Activated CD8-positive, alpha-beta memory T cell treated with anti-CD3 and anti-CD28 coated beads for 4 hours (primary cell): ENCODE measurements around the gene ALK.

Source experiments
- DNase-seq, 2 donors: peaks; one replicate each; pipeline ENCODE4 v3.0.0-alpha.2; 2020; ENCODE audit warnings: low read depth in 2 of 2

The ALK gene

DNA sequence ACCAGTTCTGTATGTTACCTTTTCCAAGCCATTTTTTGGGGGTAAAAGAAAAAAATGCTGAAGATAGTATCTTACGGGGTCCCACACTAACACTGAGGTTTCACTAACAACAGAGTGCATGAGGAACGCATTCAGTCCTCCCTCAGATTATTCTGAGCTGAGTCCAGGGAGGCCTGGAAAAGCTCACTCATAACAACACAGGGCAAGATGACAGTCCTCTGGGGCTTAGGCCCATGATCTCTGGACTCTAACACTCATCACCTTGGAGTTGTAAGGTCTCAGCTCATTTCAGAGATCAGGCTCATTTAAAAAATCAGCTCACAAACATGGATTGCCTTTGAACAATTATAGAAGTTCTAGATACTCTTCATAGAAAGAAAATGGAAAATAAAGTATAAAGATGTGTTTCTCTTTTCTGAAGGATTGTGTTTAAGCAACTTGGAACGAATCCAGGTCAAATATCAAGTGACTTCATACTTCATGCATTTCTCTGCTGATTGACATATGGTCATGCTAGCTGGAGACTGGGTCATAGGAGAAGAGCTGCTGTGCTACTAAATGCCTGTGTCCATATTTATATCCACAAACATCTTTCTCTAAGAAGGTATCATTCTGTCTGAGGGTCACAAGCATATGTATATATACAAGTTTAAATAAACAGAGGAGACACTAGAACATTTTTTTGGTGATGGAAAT lies 265.8 kb downstream of the ALK start:
- DNase-seq, result no peak

DNA sequence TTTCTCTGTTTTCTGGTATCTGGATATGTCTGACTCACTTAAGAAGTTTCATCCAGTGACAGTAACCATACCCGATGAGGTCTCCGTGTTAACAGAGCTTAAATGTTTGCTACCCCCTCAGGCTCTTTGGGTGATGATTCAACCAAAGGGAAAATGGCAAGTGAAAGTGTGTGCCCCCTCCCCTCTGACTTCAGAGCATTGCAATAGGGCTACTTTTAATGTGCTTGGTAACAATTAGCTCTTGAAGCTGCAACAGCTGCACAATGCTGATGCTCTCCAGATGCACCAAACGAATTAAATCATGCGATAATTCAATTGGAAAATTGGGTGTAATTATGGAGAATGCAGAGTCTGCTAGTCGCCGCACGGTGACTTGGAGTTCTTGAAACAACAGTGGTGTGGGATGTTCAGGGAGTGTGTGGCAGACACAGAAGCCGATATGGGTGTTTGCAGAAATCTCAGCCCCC lies 270.7 kb downstream of the ALK start:
- DNase-seq, result no peak

DNA sequence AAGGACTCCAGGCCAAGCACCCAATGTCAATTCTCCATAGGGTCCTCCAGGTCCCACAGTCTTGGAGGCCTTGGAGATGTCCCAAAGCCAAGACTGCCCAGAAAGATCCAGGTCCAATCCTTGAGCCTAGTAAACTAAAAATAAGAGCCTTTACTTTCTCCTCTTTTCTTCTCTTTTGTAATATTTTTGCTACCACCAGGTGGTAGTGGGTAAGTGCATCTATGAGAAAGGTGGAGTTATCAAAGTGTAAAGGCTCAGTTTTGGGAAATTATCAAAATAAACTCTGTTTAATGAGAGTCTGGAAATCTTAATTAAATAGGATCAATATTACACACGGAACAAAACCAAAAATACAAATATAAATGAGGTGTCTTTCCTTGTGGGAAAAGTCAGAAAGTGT lies 276.4 kb downstream of the ALK start:
- no peak for DNase-seq

DNA sequence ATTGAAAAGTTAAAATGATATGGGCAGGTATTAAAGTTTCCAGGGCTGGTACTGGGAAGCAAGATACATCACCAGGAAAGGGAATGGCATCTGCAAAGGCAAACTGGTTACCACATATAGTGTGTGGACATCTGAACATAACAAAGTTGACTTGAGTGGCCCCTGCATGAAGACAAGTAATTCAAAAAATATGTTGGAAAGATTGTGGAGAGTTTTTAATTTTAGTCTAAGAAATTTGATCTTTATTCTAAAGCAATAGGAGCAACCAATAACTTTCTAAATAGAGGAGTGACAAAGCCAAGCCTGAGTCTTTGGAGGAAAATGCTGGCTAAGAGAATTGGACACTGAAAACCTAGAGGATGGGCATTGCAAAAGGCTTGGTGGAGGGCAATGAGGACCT lies 278.2 kb downstream of the ALK start:
- DNase-seq, result no peak

DNA sequence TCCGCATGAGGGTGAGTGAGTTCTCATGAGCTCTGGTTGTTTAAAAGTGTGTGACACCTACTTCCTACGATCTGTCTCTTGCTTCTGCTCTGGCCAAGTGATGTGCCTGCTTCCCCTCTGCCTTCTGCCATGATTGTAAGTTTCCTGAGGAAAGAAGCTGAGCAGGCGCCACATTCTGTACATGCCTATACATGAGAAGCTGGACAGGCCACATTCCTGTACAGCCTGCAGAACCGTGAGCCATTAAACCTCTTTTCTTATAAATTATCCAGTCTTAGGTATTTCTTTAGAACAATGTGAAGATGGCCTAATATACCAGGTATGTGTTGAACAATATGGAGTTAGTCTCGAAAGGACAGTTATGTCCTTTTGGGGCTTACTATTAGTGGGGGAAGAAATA lies 281.0 kb downstream of the ALK start:
- no peak for DNase-seq

DNA sequence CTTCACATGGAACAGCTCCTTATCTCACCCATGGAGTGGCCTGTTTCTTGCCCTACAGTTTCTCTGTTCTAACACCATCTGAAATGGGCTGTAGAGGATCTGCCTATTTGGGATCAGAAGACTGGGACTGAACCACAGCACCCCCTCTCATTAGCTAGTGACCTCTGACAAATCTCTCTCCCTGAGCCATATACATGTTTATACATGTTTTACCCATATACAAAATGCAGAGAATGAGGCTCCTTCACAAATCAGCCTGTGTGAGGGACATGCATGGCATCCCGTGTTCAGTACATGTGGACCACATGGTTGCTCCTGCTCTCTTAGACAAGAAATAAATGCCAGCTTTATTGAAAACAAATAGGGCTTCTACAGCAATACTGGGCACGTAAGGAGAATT lies 282.7 kb downstream of the ALK start:
- DNase-seq, result no peak

DNA sequence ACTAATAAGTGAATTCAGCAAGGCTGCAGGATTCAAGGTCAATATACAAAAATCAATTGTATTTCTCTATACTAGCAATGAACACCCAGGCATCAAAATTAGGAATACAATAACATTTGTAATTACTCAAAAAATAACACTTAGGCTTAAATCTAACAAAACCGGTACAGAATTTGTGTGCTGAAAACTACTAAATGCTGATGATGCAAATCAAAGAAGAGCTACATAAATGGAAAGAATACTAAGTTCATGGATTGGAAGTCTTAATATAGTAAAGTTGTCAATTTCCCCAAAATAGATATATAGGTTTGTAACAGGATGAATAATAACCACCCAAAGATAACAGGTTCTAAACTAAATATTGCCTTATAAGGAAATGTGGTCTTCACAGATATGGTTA lies 286.5 kb downstream of the ALK start:
- no peak for DNase-seq

DNA sequence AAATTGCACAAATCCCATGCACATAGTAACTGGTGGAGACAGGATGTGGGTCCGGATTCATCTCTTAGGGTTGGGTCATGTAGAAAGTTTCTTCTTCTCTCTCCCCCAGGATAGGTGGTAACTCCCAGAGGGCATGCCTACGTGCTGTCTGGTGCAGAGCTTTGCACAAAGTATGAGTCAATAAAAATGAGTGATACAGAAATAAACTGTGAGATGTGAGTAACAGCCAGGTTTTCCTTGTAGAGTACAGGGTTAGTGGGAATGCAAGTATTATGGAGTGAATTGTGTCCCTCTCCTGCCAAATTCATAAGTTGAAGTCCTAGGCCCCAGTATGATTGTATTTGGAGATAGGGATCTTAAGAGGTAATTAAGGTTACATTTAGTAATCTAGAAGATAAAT lies 289.4 kb downstream of the ALK start:
- no peak for DNase-seq

DNA sequence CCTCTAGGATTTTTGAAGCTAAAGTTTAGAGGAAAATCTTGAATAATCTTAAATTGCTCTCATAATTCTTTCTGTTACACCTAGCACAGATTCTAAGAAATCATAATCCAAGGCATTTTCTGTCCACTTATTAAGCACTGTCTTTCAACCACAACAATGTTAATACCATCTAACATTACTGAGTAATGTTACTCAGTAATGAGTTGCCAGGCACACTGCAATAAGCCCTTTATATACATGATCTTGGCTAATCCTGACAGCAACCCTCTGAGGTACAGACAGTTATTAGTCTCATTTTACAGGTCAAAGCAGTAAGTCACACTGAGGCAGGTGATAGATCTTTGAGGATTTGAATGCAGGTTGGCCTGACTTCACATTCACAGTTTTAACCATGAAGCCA lies 291.9 kb downstream of the ALK start:
- DNase-seq, result no peak

DNA sequence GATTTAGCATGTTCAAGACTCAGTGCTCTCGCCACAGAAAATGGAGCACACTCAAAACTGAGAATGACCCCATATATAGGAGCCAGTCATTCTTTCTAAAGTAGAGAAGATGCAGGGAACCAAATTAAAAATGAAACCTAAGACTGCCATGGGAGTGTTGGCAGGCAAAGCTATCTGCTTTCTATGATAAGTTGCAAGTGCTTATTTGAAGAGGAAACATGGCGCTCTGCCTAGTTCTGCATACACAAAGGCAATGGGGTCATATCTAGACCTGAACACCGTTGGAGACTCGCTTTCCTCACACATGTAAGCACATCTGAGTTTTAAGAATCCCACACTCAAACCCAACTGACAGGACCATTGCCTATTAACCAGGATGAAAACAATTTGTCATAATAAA lies 292.5 kb downstream of the ALK start:
- no peak for DNase-seq

DNA sequence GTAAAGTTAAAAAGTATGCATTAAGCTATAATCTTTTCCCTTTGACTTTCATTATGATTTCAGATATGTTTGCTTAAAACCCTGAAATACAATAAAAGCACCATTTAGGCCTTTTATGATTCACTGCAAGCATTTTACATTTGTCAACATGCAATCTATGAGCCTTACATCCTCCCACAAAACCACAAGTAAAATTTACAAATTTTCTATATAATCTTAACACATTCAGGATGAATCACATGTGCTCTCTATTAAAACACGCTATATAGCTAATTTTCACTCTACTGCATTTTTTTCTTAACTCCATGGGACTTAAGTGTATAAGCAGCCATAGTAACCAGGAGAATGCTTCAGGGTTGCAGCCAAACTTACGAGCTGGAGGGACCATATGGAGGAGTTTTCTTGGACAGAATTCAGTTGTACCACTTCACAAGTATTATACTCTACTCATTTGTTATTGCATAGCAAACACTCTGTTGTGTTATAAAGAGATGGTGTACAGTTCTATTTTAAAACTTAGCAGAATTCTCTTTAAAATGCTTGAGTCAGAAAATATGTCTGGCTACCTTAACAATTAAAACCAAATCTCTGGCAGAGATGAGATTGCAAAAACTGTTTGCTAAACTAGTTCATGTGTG lies 293.2 kb downstream of the ALK start:
- no peak for DNase-seq

DNA sequence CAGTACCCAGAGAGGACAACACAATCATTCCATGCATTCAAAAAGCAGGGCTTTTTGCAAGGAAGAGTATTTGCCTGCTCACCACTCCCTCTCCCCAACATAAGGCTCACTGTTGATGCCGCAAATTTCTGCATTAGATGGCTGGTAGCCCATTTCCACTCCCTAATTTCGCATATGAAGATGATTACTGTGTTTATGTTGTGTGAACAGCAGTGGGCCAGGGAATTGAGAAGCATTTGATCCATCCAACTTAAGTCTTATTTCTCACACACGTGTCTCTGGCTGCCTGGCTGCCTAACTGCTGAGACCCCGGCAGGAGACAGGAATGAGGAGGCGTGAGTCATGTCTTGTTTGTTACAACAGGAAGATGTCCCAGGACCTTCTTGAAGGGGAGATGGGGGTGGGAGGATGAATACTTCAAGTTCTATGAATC lies 294.1 kb downstream of the ALK start:
- DNase-seq, result no peak

DNA sequence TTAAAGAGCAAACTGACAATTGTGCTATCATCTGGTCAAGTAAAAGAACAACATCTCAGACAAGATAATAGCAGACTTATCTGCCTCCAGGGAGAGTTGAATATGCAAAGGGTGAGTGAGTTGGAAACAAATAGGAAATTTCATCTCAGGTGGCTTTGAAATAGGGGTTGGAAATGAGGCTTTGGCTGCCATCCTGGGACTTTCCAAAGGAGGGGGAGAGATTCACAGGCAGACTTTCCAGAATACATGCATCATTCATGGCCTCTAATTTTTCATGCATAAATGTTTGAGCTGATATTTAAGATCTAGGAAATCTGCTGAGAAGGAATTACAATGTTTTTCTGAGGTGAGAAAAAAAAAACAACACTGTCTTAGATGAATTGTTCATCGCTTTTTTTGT lies 300.5 kb downstream of the ALK start:
- no peak for DNase-seq

DNA sequence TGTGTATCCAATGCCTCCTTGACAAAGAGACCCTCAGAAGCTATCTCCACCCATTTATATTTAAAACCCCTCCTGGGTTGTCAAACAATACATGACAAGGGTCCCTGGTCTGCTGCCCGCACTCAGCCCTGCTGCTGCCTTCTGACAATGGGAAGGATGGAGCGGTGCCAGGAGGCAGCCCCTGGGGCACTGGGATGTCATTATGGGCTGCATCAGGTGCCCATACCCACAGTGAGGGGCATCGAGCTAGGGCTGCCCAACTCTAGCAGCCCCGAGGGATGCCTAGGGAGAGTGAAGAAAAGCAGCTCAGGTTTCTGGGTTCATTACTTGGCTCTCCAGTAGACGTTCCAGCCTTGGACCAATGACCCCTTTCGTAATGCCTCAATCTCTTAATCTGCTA lies 301.7 kb downstream of the ALK start:
- DNase-seq, result no peak

DNA sequence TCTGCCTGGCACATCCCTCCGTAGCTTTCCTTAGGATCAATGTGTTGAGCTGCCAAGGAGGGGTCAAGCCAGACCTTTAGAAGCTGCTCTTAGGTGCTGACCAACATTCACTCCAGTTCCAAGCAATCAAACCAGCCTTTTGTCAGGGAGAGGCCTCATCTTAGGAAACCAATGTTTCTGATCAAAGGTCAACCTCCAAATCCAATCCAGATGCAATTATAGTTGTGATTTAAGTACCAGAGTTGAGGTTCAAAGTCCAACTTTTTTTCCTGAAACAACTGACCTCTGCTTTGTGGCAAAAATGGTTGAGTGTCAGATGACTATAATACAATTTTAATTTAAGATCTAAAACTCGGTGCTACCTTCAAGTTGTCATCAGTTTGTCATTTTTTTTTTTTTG lies 303.4 kb downstream of the ALK start:
- DNase-seq, result no peak

DNA sequence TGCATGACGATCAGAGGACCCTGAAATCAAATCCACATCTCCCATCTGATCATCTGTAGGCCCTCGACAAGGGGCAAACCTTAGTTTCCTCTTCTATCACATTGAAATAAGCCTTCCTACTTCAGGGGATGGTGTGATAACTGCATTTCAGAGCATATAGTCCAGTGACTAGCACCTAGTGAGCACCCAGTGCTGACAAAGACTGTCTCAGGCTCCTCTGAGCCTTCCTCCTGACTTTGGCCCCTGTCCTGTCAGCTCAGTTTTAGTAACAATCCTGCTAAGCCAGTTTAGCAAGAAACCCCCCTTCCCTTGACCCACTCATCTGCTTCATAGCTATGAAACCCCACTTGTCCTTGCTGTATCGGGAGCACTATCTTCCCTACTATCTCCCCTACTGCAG lies 304.0 kb downstream of the ALK start:
- DNase-seq, result no peak

DNA sequence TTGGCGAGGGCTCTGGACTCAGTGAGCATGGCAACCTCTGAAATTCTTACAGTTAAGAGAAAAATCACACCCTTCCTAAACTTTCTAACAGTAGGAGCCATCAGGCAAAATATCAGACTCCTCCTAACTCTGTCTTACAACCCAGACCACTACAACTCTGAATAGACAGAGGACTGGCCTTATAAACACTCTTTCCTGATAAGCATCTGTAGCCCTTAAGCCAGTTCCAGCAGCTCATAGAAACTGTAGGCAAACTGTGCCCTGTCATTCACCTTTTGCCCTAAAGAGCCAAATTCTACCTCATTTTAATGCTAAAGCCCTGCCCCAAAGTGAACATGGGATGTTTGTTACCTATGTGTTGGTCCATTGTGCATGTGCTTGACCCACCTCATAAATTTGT lies 304.8 kb downstream of the ALK start:
- DNase-seq, result no peak

DNA sequence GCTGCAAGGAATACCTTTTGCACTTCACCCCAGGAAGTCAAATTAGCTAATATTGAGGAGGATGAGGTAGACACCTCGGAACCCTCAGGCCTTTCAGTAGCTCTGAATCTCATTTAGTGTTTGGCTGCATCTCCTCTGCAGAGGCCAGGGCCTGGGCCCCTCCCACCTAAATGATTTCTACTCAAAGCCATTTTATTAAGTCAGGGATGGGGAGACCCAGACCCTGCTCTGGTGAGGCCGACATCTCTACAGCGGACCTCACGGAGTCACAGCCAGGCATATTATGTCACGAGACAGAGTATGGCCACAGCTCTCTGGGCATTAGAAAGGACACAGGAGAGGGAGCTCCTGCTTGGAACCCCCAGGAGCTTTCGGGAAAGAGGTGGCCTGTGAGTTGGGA lies 305.5 kb downstream of the ALK start:
- DNase-seq, result no peak

DNA sequence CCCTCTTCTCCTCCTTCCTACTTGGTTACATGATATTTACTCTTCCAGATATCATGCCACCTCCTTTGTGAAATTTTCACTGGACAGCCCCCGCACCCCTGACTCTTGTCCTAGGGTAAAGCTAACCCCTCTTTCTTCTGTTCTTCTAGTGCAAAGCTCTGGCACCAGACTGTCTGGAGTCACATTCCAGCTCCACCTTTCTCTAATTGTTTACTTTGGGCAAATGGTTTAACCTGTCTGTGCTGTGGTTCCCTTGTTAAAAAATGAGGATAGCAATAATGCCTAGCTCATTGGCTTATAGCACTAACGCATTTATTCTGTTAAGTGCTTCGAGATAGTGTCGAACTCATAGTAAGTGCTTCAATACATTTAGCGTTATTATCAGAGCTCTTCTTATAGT lies 306.2 kb downstream of the ALK start:
- no peak for DNase-seq

DNA sequence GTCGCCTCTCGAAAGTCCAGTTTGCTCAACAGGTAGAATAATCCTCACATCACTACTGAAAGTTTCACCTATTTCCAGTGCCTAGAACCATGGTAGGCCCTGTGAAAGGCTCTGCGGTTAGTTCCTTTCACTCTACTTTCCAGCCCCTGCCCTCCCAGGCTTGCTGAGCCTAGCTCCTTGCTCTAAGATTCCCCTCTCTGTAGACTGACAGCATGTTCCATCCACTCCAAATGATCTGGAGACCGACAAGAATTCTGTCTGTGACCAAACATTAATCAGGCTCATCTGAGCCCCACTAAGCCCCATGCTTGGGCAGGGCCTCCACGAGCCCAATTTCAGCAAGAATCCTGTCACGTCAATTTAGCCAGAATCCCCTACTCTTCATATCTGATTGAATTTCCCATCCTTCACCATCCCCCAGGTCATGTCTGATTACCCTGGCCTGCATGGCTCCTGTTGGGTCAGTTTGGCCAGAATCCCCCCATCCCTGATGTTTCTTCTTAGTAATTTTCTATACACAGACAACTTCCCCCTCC lies 307.0 kb downstream of the ALK start:
- DNase-seq, result no peak

DNA sequence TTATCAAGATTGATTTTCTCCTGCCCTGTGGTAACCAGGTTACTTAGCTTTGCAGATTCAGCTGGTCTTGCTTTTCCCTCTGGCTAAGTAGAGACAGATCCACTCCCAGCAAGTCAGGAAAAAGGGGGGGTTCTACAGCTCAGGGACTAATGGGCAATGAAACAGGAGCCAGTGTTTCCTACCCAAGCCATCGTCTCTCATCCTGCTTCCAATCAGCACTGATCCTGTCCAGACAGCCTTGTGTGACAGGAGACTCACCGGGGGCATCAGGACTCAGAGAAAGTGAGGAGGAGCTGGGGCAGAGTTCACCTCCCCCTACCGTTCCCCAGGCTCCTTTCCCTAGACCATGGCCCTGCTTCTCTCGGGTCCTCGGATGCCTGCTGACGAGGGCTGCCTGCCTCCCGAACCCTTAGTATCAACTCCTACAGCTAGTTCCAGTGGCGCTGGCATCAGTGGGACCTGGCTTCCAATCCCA lies 307.6 kb downstream of the ALK start:
- DNase-seq, result no peak

DNA sequence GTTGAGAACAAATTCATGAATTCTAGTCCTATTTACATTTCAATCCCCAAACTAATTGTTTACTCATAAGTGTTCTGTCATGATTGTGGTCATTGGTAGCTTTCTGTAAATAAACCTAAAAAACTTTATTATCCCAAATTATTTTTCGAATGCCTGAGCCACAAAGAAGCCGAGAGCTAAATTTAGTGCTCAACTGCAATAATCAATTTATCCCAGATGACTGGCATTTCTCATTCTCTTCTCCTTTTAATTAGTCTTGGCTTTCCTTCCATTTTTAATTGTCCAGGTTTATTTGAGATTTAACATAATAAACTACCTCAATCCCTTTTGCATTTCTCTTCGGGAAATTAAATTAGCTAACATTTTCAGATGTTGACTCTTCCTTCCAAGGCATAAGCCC lies 308.3 kb downstream of the ALK start:
- DNase-seq, result no peak

DNA sequence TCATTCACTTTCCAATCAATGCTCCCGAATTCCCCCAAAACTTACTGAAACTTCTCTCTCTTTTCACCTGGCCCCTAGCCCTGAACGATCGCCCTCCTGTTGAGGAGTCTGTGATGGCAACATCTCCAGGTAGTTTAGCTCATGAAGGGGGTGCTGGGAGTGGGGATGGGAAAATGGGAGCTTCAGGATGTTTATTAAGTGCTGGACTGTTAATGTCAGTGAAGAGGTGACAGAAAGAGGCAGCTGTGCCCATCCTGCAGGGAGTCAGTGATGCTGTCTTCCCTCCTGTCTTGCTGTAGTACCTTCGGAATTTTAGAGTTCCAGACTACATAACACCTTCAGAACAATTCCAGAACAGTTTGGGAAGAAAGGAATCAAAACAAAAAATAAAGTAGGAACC lies 308.8 kb downstream of the ALK start:
- DNase-seq, result no peak
